ENCODE results near the gene TNPO1. TPM values are rescaled to one million over a fixed set of nuclear protein-coding genes. Genes with fewer than 3 reads are reported as not detected.

TNPO1 gene
- total RNA-seq, 2 experiments from 2014 or later = 105 to 107 TPM

GRCh38 chr5:72860499-72860898 is 44.0 kb downstream of the TNPO1 start:
- no peak overlapping the region for H3K4me3 Mint-ChIP-seq
- CTCF ChIA-PET = no interaction called here
- peaks cover 40% of the 10 kb centered on the region for H3K36me3 Mint-ChIP-seq (ENCODE audit: low read depth)
- no peak overlapping the region for H3K27ac Mint-ChIP-seq
- no peaks in the 10 kb centered on the region for H3K9me3 Mint-ChIP-seq
- intact Hi-C loops (cut with micrococcal nuclease) = no loop called here
- H3K27me3 Mint-ChIP-seq (ENCODE audit: low read depth) = no peaks in the 10 kb centered on the region
- no peak for DNase-seq
- peaks cover 28% of the 10 kb centered on the region for H3K4me1 Mint-ChIP-seq (ENCODE audit: low read depth)

GRCh38 chr5:72871366-72872024 is 55.0 kb downstream of the TNPO1 start:
- no peak overlapping the region for H3K4me3 Mint-ChIP-seq
- H3K36me3 Mint-ChIP-seq (ENCODE audit: low read depth) = peaks cover 35% of the 10 kb centered on the region
- H3K27me3 Mint-ChIP-seq (ENCODE audit: low read depth) = no peaks in the 10 kb centered on the region
- H3K27ac Mint-ChIP-seq = peak overlapping the region; percentile 47
- no peak for DNase-seq
- H3K9me3 Mint-ChIP-seq = no peaks in the 10 kb centered on the region
- intact Hi-C loops (cut with micrococcal nuclease) = no loop called here
- peaks cover 13% of the 10 kb centered on the region for H3K4me1 Mint-ChIP-seq (ENCODE audit: low read depth)
- CTCF ChIA-PET = interaction anchor here (0.5 kb wide), 1 partner anchor 50 kb away, joined by 3 read pairs; no protein-coding TSS in a partner anchor

- Mint-ChIP-seq H3K4me3 (no peak overlapping the region), H3K27ac (no peak overlapping the region), H3K36me3 (ENCODE audit: low read depth) (peaks cover 32% of the 10 kb centered on the region), H3K4me1 (ENCODE audit: low read depth) (peaks cover 8% of the 10 kb centered on the region), H3K27me3 (ENCODE audit: low read depth) (no peaks in the 10 kb centered on the region), H3K9me3 (no peaks in the 10 kb centered on the region)
- no peak for DNase-seq
- CTCF ChIA-PET = no interaction called here
- intact Hi-C loops (cut with micrococcal nuclease) = no loop called here
Measured at GRCh38 chr5:72878854-72879253, 62.4 kb downstream of the TNPO1 start.

GRCh38 chr5:72882989-72883388 is 66.5 kb downstream of the TNPO1 start:
- Mint-ChIP-seq H3K27me3 (ENCODE audit: low read depth) (no peaks in the 10 kb centered on the region), H3K4me3 (no peak overlapping the region), H3K4me1 (ENCODE audit: low read depth) (peaks cover 8% of the 10 kb centered on the region), H3K36me3 (ENCODE audit: low read depth) (peaks cover 44% of the 10 kb centered on the region), H3K27ac (no peak overlapping the region), H3K9me3 (no peaks in the 10 kb centered on the region)
- DNase-seq = no peak
- CTCF ChIA-PET = interaction anchor here (0.6 kb wide), 1 partner anchor 348 kb away, joined by 3 read pairs; no protein-coding TSS in a partner anchor
- intact Hi-C loops (cut with micrococcal nuclease) = no loop called here

GRCh38 chr5:72883850-72884249 is 67.4 kb downstream of the TNPO1 start:
- Mint-ChIP-seq H3K36me3 (ENCODE audit: low read depth) (peaks cover 48% of the 10 kb centered on the region), H3K9me3 (no peaks in the 10 kb centered on the region), H3K4me1 (ENCODE audit: low read depth) (peaks cover 7% of the 10 kb centered on the region), H3K27ac (no peak overlapping the region), H3K27me3 (ENCODE audit: low read depth) (no peaks in the 10 kb centered on the region), H3K4me3 (no peak overlapping the region)
- no peak for DNase-seq
- intact Hi-C loops (cut with micrococcal nuclease) = no loop called here
- CTCF ChIA-PET = interaction anchor here (0.6 kb wide), 1 partner anchor 349 kb away, joined by 3 read pairs; no protein-coding TSS in a partner anchor

GRCh38 chr5:72884892-72885291 is 68.4 kb downstream of the TNPO1 start:
- intact Hi-C loops (cut with micrococcal nuclease) = no loop called here
- CTCF ChIA-PET = no interaction called here
- H3K27ac Mint-ChIP-seq = no peak overlapping the region
- DNase-seq = no peak
- H3K4me3 Mint-ChIP-seq = no peak overlapping the region
- no peaks in the 10 kb centered on the region for H3K9me3 Mint-ChIP-seq
- H3K27me3 Mint-ChIP-seq (ENCODE audit: low read depth) = no peaks in the 10 kb centered on the region
- H3K36me3 Mint-ChIP-seq (ENCODE audit: low read depth) = peaks cover 54% of the 10 kb centered on the region
- H3K4me1 Mint-ChIP-seq (ENCODE audit: low read depth) = no peaks in the 10 kb centered on the region

- Mint-ChIP-seq H3K4me1 (ENCODE audit: low read depth) (no peaks in the 10 kb centered on the region), H3K9me3 (no peaks in the 10 kb centered on the region), H3K36me3 (ENCODE audit: low read depth) (peaks cover 54% of the 10 kb centered on the region), H3K27ac (no peak overlapping the region), H3K27me3 (ENCODE audit: low read depth) (no peaks in the 10 kb centered on the region), H3K4me3 (no peak overlapping the region)
- DNase-seq = no peak
- intact Hi-C loops (cut with micrococcal nuclease) = no loop called here
- CTCF ChIA-PET = no interaction called here
Measured at GRCh38 chr5:72885824-72886223, 69.4 kb downstream of the TNPO1 start.

- peaks cover 56% of the 10 kb centered on the region for H3K36me3 Mint-ChIP-seq (ENCODE audit: low read depth)
- H3K4me3 Mint-ChIP-seq = no peak overlapping the region
- no peaks in the 10 kb centered on the region for H3K4me1 Mint-ChIP-seq (ENCODE audit: low read depth)
- H3K9me3 Mint-ChIP-seq = no peaks in the 10 kb centered on the region
- CTCF ChIA-PET = interaction anchor here (0.6 to 0.7 kb wide), 4 partner anchors 46 to 355 kb away, joined by 3 read pairs; no protein-coding TSS in a partner anchor
- intact Hi-C loops (cut with micrococcal nuclease) = no loop called here
- DNase-seq = no peak
- H3K27me3 Mint-ChIP-seq (ENCODE audit: low read depth) = no peaks in the 10 kb centered on the region
- H3K27ac Mint-ChIP-seq = no peak overlapping the region
Measured at GRCh38 chr5:72888595-72888994, 72.1 kb downstream of the TNPO1 start.

GRCh38 chr5:72889324-72889723 is 72.9 kb downstream of the TNPO1 start:
- Mint-ChIP-seq H3K4me3 (no peak overlapping the region), H3K36me3 (ENCODE audit: low read depth) (peaks cover 61% of the 10 kb centered on the region), H3K27me3 (ENCODE audit: low read depth) (no peaks in the 10 kb centered on the region), H3K4me1 (ENCODE audit: low read depth) (no peaks in the 10 kb centered on the region), H3K27ac (no peak overlapping the region), H3K9me3 (no peaks in the 10 kb centered on the region)
- DNase-seq = no peak
- CTCF ChIA-PET = interaction anchor here (0.6 kb wide), 1 partner anchor 355 kb away, joined by 3 read pairs; no protein-coding TSS in a partner anchor
- intact Hi-C loops (cut with micrococcal nuclease) = no loop called here

- Mint-ChIP-seq H3K36me3 (ENCODE audit: low read depth) (peaks cover 47% of the 10 kb centered on the region), H3K27me3 (ENCODE audit: low read depth) (no peaks in the 10 kb centered on the region), H3K4me3 (no peak overlapping the region), H3K4me1 (ENCODE audit: low read depth) (peaks cover 9% of the 10 kb centered on the region), H3K27ac (no peak overlapping the region), H3K9me3 (no peaks in the 10 kb centered on the region)
- no peak for DNase-seq
- intact Hi-C loops (cut with micrococcal nuclease) = no loop called here
- CTCF ChIA-PET = no interaction called here
Measured at GRCh38 chr5:72892846-72893245, 76.4 kb downstream of the TNPO1 start.

GRCh38 chr5:72895758-72896157 is 79.3 kb downstream of the TNPO1 start:
- peaks cover 38% of the 10 kb centered on the region for H3K36me3 Mint-ChIP-seq (ENCODE audit: low read depth)
- peak; percentile 6 for DNase-seq
- CTCF ChIA-PET = interaction anchor here (0.6 to 0.8 kb wide), 4 partner anchors 16 to 659 kb away, joined by 3 to 10 read pairs (median 4); no protein-coding TSS in a partner anchor
- no peaks in the 10 kb centered on the region for H3K27me3 Mint-ChIP-seq (ENCODE audit: low read depth)
- H3K4me3 Mint-ChIP-seq = no peak overlapping the region
- H3K9me3 Mint-ChIP-seq = no peaks in the 10 kb centered on the region
- intact Hi-C loops (cut with micrococcal nuclease) = no loop called here
- H3K4me1 Mint-ChIP-seq (ENCODE audit: low read depth) = peaks cover 9% of the 10 kb centered on the region
- peak overlapping the region; percentile 77 for H3K27ac Mint-ChIP-seq

GRCh38 chr5:72906806-72907205 is 90.3 kb downstream of the TNPO1 start:
- no peaks in the 10 kb centered on the region for H3K9me3 Mint-ChIP-seq
- intact Hi-C loops (cut with micrococcal nuclease) = no loop called here
- DNase-seq = no peak
- CTCF ChIA-PET = no interaction called here
- no peaks in the 10 kb centered on the region for H3K4me1 Mint-ChIP-seq (ENCODE audit: low read depth)
- H3K36me3 Mint-ChIP-seq (ENCODE audit: low read depth) = peaks cover 39% of the 10 kb centered on the region
- H3K27me3 Mint-ChIP-seq (ENCODE audit: low read depth) = no peaks in the 10 kb centered on the region
- H3K27ac Mint-ChIP-seq = no peak overlapping the region
- H3K4me3 Mint-ChIP-seq = no peak overlapping the region

- no peaks in the 10 kb centered on the region for H3K27me3 Mint-ChIP-seq (ENCODE audit: low read depth)
- peaks cover 30% of the 10 kb centered on the region for H3K36me3 Mint-ChIP-seq (ENCODE audit: low read depth)
- no peak for DNase-seq
- no peaks in the 10 kb centered on the region for H3K4me1 Mint-ChIP-seq (ENCODE audit: low read depth)
- CTCF ChIA-PET = no interaction called here
- no peak overlapping the region for H3K4me3 Mint-ChIP-seq
- H3K9me3 Mint-ChIP-seq = no peaks in the 10 kb centered on the region
- no peak overlapping the region for H3K27ac Mint-ChIP-seq
- intact Hi-C loops (cut with micrococcal nuclease) = no loop called here
Measured at GRCh38 chr5:72908664-72909063, 92.2 kb downstream of the TNPO1 start.

Data from activated naive CD4-positive, alpha-beta T cell treated with anti-CD3 and anti-CD28 coated beads for 36 hours (primary cell).